Activated B cell treated with CpG ODN at 0.5 μM for 24 hours (primary cell): ENCODE data around the gene PTBP3. TPM values are rescaled to one million over a fixed set of nuclear protein-coding genes. Genes with fewer than 3 reads are reported as not detected.

Experiments used
- total RNA-seq: library from RNA; stranded (reverse); gene quantifications from 2 replicates; pipeline ENCODE4 v1.2.3, GENCODE V29; 2022

PTBP3 gene
- total RNA-seq, 1 donor from 2014 or later = 106 TPM

Other genes starting within 250 kb of the PTBP3 start
- 12.9 and 15.7 TPM in 2 replicates for gene SUSD1, start 158.3 kb downstream of the PTBP3 start, total RNA-seq
- gene HSDL2, start 46.5 kb upstream of the PTBP3 start, total RNA-seq = 11.0 and 11.3 TPM in 2 replicates
- gene KIAA1958, start 153.2 kb upstream of the PTBP3 start, total RNA-seq = 5.8 and 7.4 TPM in 2 replicates